H9 (cell line): Measurements from ENCODE around the gene PPM1H. TPM values are rescaled to one million over a fixed set of nuclear protein-coding genes. Genes with fewer than 3 reads are reported as not detected.

Experiments
- DNase-seq: peaks from one replicate; pipeline ENCODE4 v3.0.0-alpha.2; 2017
- H2AFZ ChIP-seq: one replicate; pipeline ENCODE4 v1.6.1; 2013; ENCODE audit warnings: mild to moderate bottlenecking, low read length, control low read depth, moderate library complexity
- H2AK5ac ChIP-seq: 2 replicates; pipeline ENCODE4 v1.6.1; 2013; ENCODE audit warnings: low read length, control low read depth, mixed read lengths; ENCODE audit not compliant: insufficient read length
- H2BK120ac ChIP-seq: one replicate; pipeline ENCODE4 v1.6.1; 2013; ENCODE audit warnings: low read depth, mild to moderate bottlenecking, low read length, control low read depth, inconsistent platforms; ENCODE audit not compliant: poor library complexity, severe bottlenecking
- H2BK12ac ChIP-seq: 2 replicates; pipeline ENCODE4 v1.6.1; 2013; ENCODE audit warnings: low read length, control low read depth, mixed read lengths, low read depth; ENCODE audit not compliant: insufficient read length
- H2BK15ac ChIP-seq: 2 replicates; pipeline ENCODE4 v1.6.1; 2013; ENCODE audit warnings: low read depth, low read length, control low read depth
- H2BK20ac ChIP-seq: one replicate; pipeline ENCODE4 v1.6.1; 2013; ENCODE audit warnings: low read depth, mild to moderate bottlenecking, low read length, control low read depth, inconsistent platforms; ENCODE audit not compliant: poor library complexity, severe bottlenecking
- H2BK5ac ChIP-seq: 2 replicates; pipeline ENCODE4 v1.6.1; 2013; ENCODE audit warnings: low read length, control low read depth, mixed read lengths; ENCODE audit not compliant: insufficient read length
- H3K14ac ChIP-seq: 2 replicates; pipeline ENCODE4 v1.6.1; 2013; ENCODE audit warnings: low read length, control low read depth; ENCODE audit not compliant: insufficient read depth
- H3K18ac ChIP-seq: 2 replicates; pipeline ENCODE4 v1.6.1; 2013; ENCODE audit warnings: low read depth, mild to moderate bottlenecking, mixed read lengths, low read length, control low read depth; ENCODE audit not compliant: insufficient read length
- H3K23ac ChIP-seq: 2 replicates; pipeline ENCODE4 v1.6.1; 2013; ENCODE audit warnings: low read length, control low read depth, mixed read lengths, low read depth; ENCODE audit not compliant: insufficient read length
- H3K23me2 ChIP-seq: 2 replicates; pipeline ENCODE4 v1.6.1; 2013; ENCODE audit warnings: low read depth, mild to moderate bottlenecking, mixed read lengths, low read length, control low read depth; ENCODE audit not compliant: insufficient read length, poor library complexity, severe bottlenecking
- H3K27ac ChIP-seq: 2 replicates; pipeline ENCODE4 v1.5.1; 2013; ENCODE audit warnings: low read length, control low read depth, mixed read lengths, low read depth; ENCODE audit not compliant: insufficient read length
- H3K27me3 ChIP-seq: 2 replicates; pipeline ENCODE4 v1.6.1; 2013; ENCODE audit warnings: low read length, control low read depth, inconsistent platforms; ENCODE audit not compliant: insufficient read depth
- H3K4ac ChIP-seq: 2 replicates; pipeline ENCODE4 v1.6.1; 2013; ENCODE audit warnings: low read depth, mild to moderate bottlenecking, control low read depth, inconsistent platforms, low read length, moderate library complexity
- H3K4me1 ChIP-seq: 2 replicates; pipeline ENCODE4 v1.6.1; 2013; ENCODE audit warnings: low read length, control low read depth, inconsistent platforms; ENCODE audit not compliant: insufficient read depth
- H3K4me2 ChIP-seq: 2 replicates; pipeline ENCODE4 v1.6.1; 2013; ENCODE audit warnings: low read length, control low read depth, mixed read lengths; ENCODE audit not compliant: insufficient read length, insufficient read depth
- H3K56ac ChIP-seq: 2 replicates; pipeline ENCODE4 v1.6.1; 2013; ENCODE audit warnings: low read depth, mild to moderate bottlenecking, mixed read lengths, low read length, control low read depth; ENCODE audit not compliant: insufficient read length
- H3K79me1 ChIP-seq: 2 replicates; pipeline ENCODE4 v1.6.1; 2013; ENCODE audit warnings: low read depth, mild to moderate bottlenecking, moderate library complexity, low read length, control low read depth, inconsistent platforms; ENCODE audit not compliant: insufficient read depth, poor library complexity, severe bottlenecking
- H3K79me2 ChIP-seq: 2 replicates; pipeline ENCODE4 v1.6.1; 2013; ENCODE audit warnings: low read length, control low read depth, inconsistent platforms; ENCODE audit not compliant: insufficient read depth
- H3K9ac ChIP-seq: 2 replicates; pipeline ENCODE4 v1.6.1; 2013; ENCODE audit warnings: low read length, control low read depth, mixed read lengths; ENCODE audit not compliant: insufficient read length; ENCODE audit errors: extremely low read depth
- H3K9me3 ChIP-seq: one replicate; pipeline ENCODE4 v1.6.1; 2013; ENCODE audit warnings: low read depth, low read length, inconsistent platforms; ENCODE audit not compliant: control insufficient read depth
- H3T11ph ChIP-seq: one replicate; pipeline ENCODE4 v1.6.1; 2013; ENCODE audit warnings: mild to moderate bottlenecking, low read length, control low read depth, inconsistent platforms
- H4K20me1 ChIP-seq: one replicate; pipeline ENCODE4 v1.6.1; 2013; ENCODE audit not compliant: control insufficient read depth, insufficient read length, insufficient read depth
- H4K5ac ChIP-seq: 2 replicates; pipeline ENCODE4 v1.6.1; 2013; ENCODE audit warnings: low read depth, mild to moderate bottlenecking, mixed read lengths, low read length, control low read depth; ENCODE audit not compliant: insufficient read length
- H4K8ac ChIP-seq: replicated peaks from 2 replicates; pipeline ENCODE4 v1.6.1; 2013; ENCODE audit warnings: low read length, control low read depth, mixed read lengths, low read depth; ENCODE audit not compliant: insufficient read length
- H4K91ac ChIP-seq: 2 replicates; pipeline ENCODE4 v1.6.1; 2013; ENCODE audit warnings: low read depth, mild to moderate bottlenecking, moderate library complexity, mixed read lengths, low read length, control low read depth; ENCODE audit not compliant: insufficient read length
- H3K27ac Mint-ChIP-seq, 3 experiments: 2 replicates in 2 of 3; 3 replicates in 1 of 3; pipeline ENCODE4 v1.8.0; 2020 to 2021; ENCODE audit warnings: mixed read lengths in 3 of 3, mild to moderate bottlenecking in 1 of 3, moderate library complexity in 1 of 3
- H3K27me3 Mint-ChIP-seq: 2 replicates; pipeline ENCODE4 v1.8.0; 2021; ENCODE audit warnings: low read depth, mild to moderate bottlenecking, moderate library complexity, mixed read lengths
- H3K36me3 Mint-ChIP-seq, 3 experiments: 2 replicates in 2 of 3; 3 replicates in 1 of 3; pipeline ENCODE4 v1.8.0; 2020 to 2021; ENCODE audit warnings: low read depth in 3 of 3, mixed read lengths in 3 of 3; ENCODE audit not compliant: insufficient read depth in 1 of 3
- H3K4me1 Mint-ChIP-seq, 2 experiments: 2 replicates each; pipeline ENCODE4 v1.8.0; 2020; ENCODE audit warnings: mixed read lengths in 2 of 2
- H3K4me3 Mint-ChIP-seq, 2 experiments: 2 replicates in 1 of 2; 3 replicates in 1 of 2; pipeline ENCODE4 v1.8.0; 2020 to 2021; ENCODE audit warnings: mild to moderate bottlenecking in 2 of 2, mixed read lengths in 2 of 2, moderate library complexity in 1 of 2
- H3K9me3 Mint-ChIP-seq, 2 experiments: 2 replicates in 1 of 2; 3 replicates in 1 of 2; pipeline ENCODE4 v1.8.0; 2020; ENCODE audit warnings: mild to moderate bottlenecking in 2 of 2, mixed read lengths in 2 of 2, moderate library complexity in 1 of 2
- CTCF ChIP-seq: fragments of 200-600 bp; sonication (generic); conservative IDR thresholded peaks from 3 replicates; pipeline ENCODE4 v1.8.0; 2021; ENCODE audit warnings: antibody characterized with exemption, mild to moderate bottlenecking
- WGBS: extraction: QIAGEN DNeasy Blood & Tissue Kit; methylation state at CpG from one replicate; pipeline ENCODE4 v1.1.7; 2013; ENCODE audit warnings: missing lambda C conversion rate, low lambda C conversion rate, mixed read lengths; ENCODE audit not compliant: insufficient read length; ENCODE audit errors: extremely low coverage; 5-methylcytosine and 5-hydroxymethylcytosine counted together
- total RNA-seq: library from RNA; stranded (reverse); gene quantifications from 2 replicates; pipeline ENCODE4 v1.2.1, GENCODE V29; 2021

Gene PPM1H
- total RNA-seq, 1 experiment from 2014 or later = 22.1 TPM

- no CpG with 5 or more reads among the region's 2 CpGs for WGBS
- Mint-ChIP-seq H3K4me1 (no peaks in the 10 kb centered on the region; a peak in 1 of 4 replicates), H3K9me3 (peaks cover 22 to 25% of the 10 kb centered on the region in 2 experiments), H3K27ac (no peak overlapping the region), H3K36me3 (peaks cover 25 to 45% (median 32%) of the 10 kb centered on the region in 3 experiments), H3K4me3 (no peak overlapping the region), H3K27me3 (no peaks in the 10 kb centered on the region)
- H4K8ac ChIP-seq = no peak overlapping the region
- no peak overlapping the region for H3K18ac ChIP-seq
- H3K79me2 ChIP-seq = no peaks in the 10 kb centered on the region
- H4K5ac ChIP-seq = no peak overlapping the region
- H4K20me1 ChIP-seq = no peaks in the 10 kb centered on the region
- no peak overlapping the region for H3K4ac ChIP-seq
- H3K79me1 ChIP-seq = no peaks in the 10 kb centered on the region
- H2BK12ac ChIP-seq = no peak overlapping the region
- no peak overlapping the region for H2BK20ac ChIP-seq
- no peak overlapping the region for H3K4me2 ChIP-seq
- H2BK120ac ChIP-seq = no peak overlapping the region
- DNase-seq = no peak
- no peak overlapping the region for H2AK5ac ChIP-seq
- H2BK15ac ChIP-seq = no peak overlapping the region
- no peaks in the 10 kb centered on the region for H3K4me1 ChIP-seq
- no peaks in the 10 kb centered on the region for H3K27me3 ChIP-seq
- H3K56ac ChIP-seq = no peak overlapping the region
- H2AFZ ChIP-seq = no peak overlapping the region
- H3K9me3 ChIP-seq = no peaks in the 10 kb centered on the region
- H2BK5ac ChIP-seq = no peak overlapping the region
- H3K14ac ChIP-seq = no peak overlapping the region
- no peak overlapping the region for H3T11ph ChIP-seq
- no peak overlapping the region for H3K9ac ChIP-seq
- TF ChIP-seq CTCF = no peak
- H3K23me2 ChIP-seq = no peaks in the 10 kb centered on the region
- no peak overlapping the region for H3K27ac ChIP-seq
- H3K23ac ChIP-seq = no peak overlapping the region
- no peak overlapping the region for H4K91ac ChIP-seq
These were observed 177.9 kb downstream of the PPM1H start for GRCh38 chr12:62757048-62757447.
